SU-DHL-6 (cell line): ENCODE data around the gene SYNM.

Source experiments
- H2AFZ ChIP-seq: fragments of 200-600 bp; sonication (generic); 2 replicates; pipeline ENCODE4 v1.6.1; 2014; ENCODE audit warnings: low read depth, mild to moderate bottlenecking, moderate library complexity, mixed read lengths, antibody characterized with exemption, low read length; ENCODE audit not compliant: severe bottlenecking
- H3F3A ChIP-seq: fragments of 200-600 bp; shearing (Covaris generic); 2 replicates; pipeline ENCODE4 v1.6.0; 2016; ENCODE audit warnings: antibody characterized with exemption, mild to moderate bottlenecking; ENCODE audit not compliant: insufficient read depth
- H3K27ac ChIP-seq: fragments of 200-600 bp; sonication (generic); 2 replicates; pipeline ENCODE4 v1.5.1; 2016; ENCODE audit warnings: low read depth, mild to moderate bottlenecking, low read length, moderate library complexity, mixed read lengths
- H3K27me3 ChIP-seq: fragments of 200-600 bp; sonication (generic), shearing (Covaris generic); 2 replicates; pipeline ENCODE4 v1.6.0; 2014; ENCODE audit warnings: mild to moderate bottlenecking, low read length
- H3K36me3 ChIP-seq: fragments of 200-600 bp; sonication (generic); 2 replicates; pipeline ENCODE4 v1.6.1; 2014; ENCODE audit warnings: mild to moderate bottlenecking, low read length, mixed read lengths
- H3K4me2 ChIP-seq: fragments of 300-600, 200-600 bp; shearing (Covaris generic), sonication (generic); 2 replicates; pipeline ENCODE4 v1.6.0; 2014; ENCODE audit warnings: low read length, low read depth, mild to moderate bottlenecking; ENCODE audit not compliant: poor library complexity, severe bottlenecking
- H3K4me3 ChIP-seq: fragments of 200-600 bp; sonication (generic); 2 replicates; pipeline ENCODE4 v1.5.1; 2014; ENCODE audit warnings: antibody characterized with exemption, low read length, mild to moderate bottlenecking, mixed read lengths; ENCODE audit not compliant: insufficient read depth, poor library complexity, severe bottlenecking
- H3K79me2 ChIP-seq: fragments of 200-600 bp; sonication (generic); 2 replicates; pipeline ENCODE4 v1.6.1; 2014; ENCODE audit warnings: mild to moderate bottlenecking, low read length, moderate library complexity; ENCODE audit not compliant: insufficient read depth
- H3K9ac ChIP-seq: fragments of 200-600 bp; sonication (generic); 2 replicates; pipeline ENCODE4 v1.7.0; 2014; ENCODE audit warnings: mild to moderate bottlenecking, low read length
- H3K9me2 ChIP-seq: fragments of 200-600 bp; sonication (generic); replicated peaks from 2 replicates; pipeline ENCODE4 v1.6.1; 2014; ENCODE audit warnings: low read length; ENCODE audit not compliant: insufficient read depth
- H3K9me3 ChIP-seq: fragments of 200-600 bp; sonication (generic); 2 replicates; pipeline ENCODE4 v1.6.1; 2014; ENCODE audit warnings: low read length, mixed read lengths; ENCODE audit not compliant: insufficient read depth
- H4K20me1 ChIP-seq: fragments of 200-600 bp; sonication (generic); 2 replicates; pipeline ENCODE4 v1.6.1; 2014; ENCODE audit warnings: low read depth, mild to moderate bottlenecking, antibody characterized with exemption, low read length, moderate library complexity, mixed read lengths
- CTCF ChIP-seq: fragments of 200-600 bp; sonication (generic); IDR thresholded peaks from one replicate; pipeline ENCODE4 v1.5.1; 2017; ENCODE audit warnings: antibody characterized with exemption, mild to moderate bottlenecking, low read length, moderate library complexity; ENCODE audit not compliant: insufficient read depth, poor library complexity, severe bottlenecking
- EZH2phosphoT487 ChIP-seq: fragments of 200-600 bp; sonication (generic), shearing (Covaris generic); conservative IDR thresholded peaks from 2 replicates; pipeline ENCODE4 v1.6.1; 2018; ENCODE audit warnings: mild to moderate bottlenecking, antibody characterized with exemption, low read length, moderate library complexity, mixed read lengths

SYNM gene

GRCh38 chr15:99114511-99115299, 9.8 kb downstream of the SYNM start:
- Histone ChIP-seq H3K4me3 (no peak overlapping the region), H4K20me1 (no peaks in the 10 kb centered on the region), H2AFZ (no peak overlapping the region), H3K9me3 (no peaks in the 10 kb centered on the region), H3K27ac (no peak overlapping the region), H3K27me3 (no peaks in the 10 kb centered on the region), H3K4me2 (no peak overlapping the region), H3K9me2 (no peaks in the 10 kb centered on the region), H3F3A (no peaks in the 10 kb centered on the region), H3K9ac (no peak overlapping the region), H3K79me2 (no peaks in the 10 kb centered on the region), H3K36me3 (no peaks in the 10 kb centered on the region)
- TF ChIP-seq EZH2phosphoT487 (no peak), CTCF (no peak)

GRCh38 chr15:99115300-99116215, 10.7 kb downstream of the SYNM start:
- Histone ChIP-seq H3F3A (no peaks in the 10 kb centered on the region), H2AFZ (no peak overlapping the region), H4K20me1 (no peaks in the 10 kb centered on the region), H3K9me2 (no peaks in the 10 kb centered on the region), H3K27me3 (no peaks in the 10 kb centered on the region), H3K9me3 (no peaks in the 10 kb centered on the region), H3K36me3 (no peaks in the 10 kb centered on the region), H3K27ac (no peak overlapping the region), H3K9ac (no peak overlapping the region), H3K79me2 (no peaks in the 10 kb centered on the region), H3K4me2 (no peak overlapping the region), H3K4me3 (no peak overlapping the region)
- TF ChIP-seq CTCF (no peak), EZH2phosphoT487 (no peak)

GRCh38 chr15:99117111-99117510, 12.2 kb downstream of the SYNM start:
- H3K27me3 ChIP-seq: no peaks in the 10 kb centered on the region

More at GRCh38 chr15:99117111-99117510, 12.2 kb downstream of the SYNM start:
- no peak overlapping the region for H3K27ac ChIP-seq
- H3K9me2 ChIP-seq: no peaks in the 10 kb centered on the region
- H3F3A ChIP-seq: no peaks in the 10 kb centered on the region
- H3K9me3 ChIP-seq: no peaks in the 10 kb centered on the region
- TF ChIP-seq CTCF (no peak), EZH2phosphoT487 (no peak)
- no peaks in the 10 kb centered on the region for H3K36me3 ChIP-seq
- no peak overlapping the region for H3K4me2 ChIP-seq
- no peak overlapping the region for H3K4me3 ChIP-seq
- no peak overlapping the region for H2AFZ ChIP-seq
- H4K20me1 ChIP-seq: no peaks in the 10 kb centered on the region
- no peak overlapping the region for H3K9ac ChIP-seq
- no peaks in the 10 kb centered on the region for H3K79me2 ChIP-seq
